Activated T-helper 1 cell treated with Interleukin-2 at 50 U/mL for 16 hours (primary cell): ENCODE data around the gene AADACL3.
"Not testable (repeated sequence)": the region's sequence is repeated elsewhere in the genome, so short reads cannot be mapped to it uniquely, and the experiment has no call there.

ENCODE experiments used
- DNase-seq: peaks from one replicate; pipeline ENCODE4 v3.0.0-alpha.2; 2020; ENCODE audit warnings: low read depth

The AADACL3 gene, protein sequence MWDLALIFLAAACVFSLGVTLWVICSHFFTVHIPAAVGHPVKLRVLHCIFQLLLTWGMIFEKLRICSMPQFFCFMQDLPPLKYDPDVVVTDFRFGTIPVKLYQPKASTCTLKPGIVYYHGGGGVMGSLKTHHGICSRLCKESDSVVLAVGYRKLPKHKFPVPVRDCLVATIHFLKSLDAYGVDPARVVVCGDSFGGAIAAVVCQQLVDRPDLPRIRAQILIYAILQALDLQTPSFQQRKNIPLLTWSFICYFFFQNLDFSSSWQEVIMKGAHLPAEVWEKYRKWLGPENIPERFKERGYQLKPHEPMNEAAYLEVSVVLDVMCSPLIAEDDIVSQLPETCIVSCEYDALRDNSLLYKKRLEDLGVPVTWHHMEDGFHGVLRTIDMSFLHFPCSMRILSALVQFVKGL

GRCh38 chr1:12715896-12716437 lies at the start of gene AADACL3:
AADACL3 (plus strand) TSS chr1:12716110; CDS start chr1:12716177, 67 bp downstream.
- DNase-seq, result no peak

DNA sequence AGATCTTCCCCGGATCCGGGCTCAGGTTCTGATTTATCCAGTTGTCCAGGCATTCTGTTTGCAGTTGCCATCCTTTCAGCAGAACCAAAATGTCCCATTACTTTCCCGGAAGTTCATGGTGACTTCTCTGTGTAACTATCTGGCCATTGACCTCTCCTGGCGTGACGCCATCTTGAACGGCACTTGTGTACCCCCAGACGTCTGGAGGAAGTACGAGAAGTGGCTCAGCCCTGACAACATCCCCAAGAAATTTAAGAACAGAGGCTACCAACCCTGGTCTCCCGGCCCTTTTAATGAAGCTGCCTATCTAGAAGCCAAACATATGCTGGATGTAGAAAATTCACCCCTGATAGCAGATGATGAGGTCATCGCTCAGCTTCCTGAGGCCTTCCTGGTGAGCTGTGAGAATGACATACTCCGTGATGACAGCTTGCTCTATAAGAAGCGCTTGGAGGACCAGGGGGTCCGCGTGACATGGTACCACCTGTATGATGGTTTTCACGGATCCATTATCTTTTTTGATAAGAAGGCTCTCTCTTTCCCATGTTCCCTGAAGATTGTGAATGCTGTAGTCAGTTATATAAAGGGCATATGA lies 49.7 kb upstream of the AADACL3 start:
- no peak for DNase-seq

GRCh38 chr1:12669529-12670068 lies 46.3 kb upstream of the AADACL3 start:
- DNase-seq, result no peak

DNA sequence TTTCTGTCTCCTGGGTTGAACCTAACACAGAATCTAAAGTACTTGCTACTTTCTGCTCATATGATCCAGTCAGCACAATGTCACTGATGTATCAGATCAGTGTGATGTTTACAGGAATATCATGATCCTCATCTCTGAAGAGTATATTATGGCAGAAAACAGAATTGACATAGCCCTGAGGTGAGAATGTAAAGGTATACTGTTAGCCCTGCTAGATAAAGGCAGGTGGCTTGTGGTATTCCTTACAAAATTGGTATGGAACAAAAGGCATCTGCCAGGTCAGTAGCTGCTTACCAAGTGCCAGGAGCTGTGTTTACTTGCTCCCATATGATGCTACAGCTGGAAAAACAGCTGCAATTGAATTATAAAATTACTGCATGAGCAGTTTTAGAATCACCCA lies 41.6 kb upstream of the AADACL3 start:
- no peak for DNase-seq

DNA sequence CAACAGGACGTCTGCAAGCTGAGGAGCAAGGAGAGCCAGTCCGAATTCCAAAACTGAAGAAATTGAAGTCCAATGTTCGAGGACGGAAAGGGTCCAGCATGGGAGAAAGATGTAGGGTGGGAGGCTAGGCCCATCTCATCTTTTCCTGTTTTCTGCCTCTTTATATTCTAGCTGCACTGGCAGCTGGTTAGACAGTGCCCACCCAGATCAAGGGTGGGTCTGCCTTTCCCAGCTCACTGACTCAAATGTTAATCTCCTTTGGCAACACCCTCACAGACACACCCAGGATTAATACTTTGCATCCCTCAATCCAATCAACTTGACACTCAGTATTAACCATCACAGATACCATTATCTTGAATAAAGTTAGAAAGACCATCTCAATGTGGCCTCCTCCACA lies 39.8 kb upstream of the AADACL3 start:
- not testable (repeated sequence) for DNase-seq

DNA sequence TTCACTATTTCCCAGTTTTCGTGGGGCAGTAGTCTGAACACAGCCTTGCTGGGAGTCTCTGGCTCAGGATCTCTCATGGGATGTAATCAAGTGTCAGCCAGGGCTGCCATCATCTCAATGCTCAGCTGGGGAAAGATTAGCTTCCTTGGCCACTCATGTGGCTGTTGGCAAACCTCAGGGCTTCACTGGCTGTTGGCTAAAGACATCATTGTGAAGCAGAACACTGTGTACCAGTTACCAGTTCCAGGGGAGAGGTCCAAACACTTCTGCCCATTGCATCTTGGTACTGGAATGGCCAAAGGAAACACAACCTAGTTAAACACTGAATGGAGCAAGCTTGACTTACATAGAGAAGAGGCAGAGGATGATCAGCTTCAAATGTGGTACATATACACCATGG lies 38.3 kb upstream of the AADACL3 start:
- DNase-seq, result no peak

GRCh38 chr1:12678350-12678749 lies 37.6 kb upstream of the AADACL3 start:
- no peak for DNase-seq

GRCh38 chr1:12678820-12679219 lies 37.1 kb upstream of the AADACL3 start:
- no peak for DNase-seq

DNA sequence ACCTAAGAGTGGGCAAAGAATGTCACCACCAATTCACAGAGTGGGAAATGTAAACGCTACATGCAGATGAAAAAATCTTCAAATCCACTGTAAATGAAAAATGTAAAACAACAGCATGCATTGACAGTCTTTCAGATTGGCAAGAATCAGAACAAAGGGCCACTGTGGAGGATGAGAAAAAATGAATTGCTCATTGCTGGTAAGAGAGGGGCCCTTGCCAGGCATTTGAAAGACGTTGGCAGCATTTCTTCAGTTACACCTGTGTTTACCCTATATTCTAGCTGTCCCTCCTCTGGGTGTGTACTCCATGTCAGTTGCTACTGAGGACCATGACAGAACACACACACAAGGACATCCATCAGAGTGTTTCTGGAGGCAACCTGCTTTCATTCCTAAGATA lies 25.8 kb upstream of the AADACL3 start:
- DNase-seq, result no peak

DNA sequence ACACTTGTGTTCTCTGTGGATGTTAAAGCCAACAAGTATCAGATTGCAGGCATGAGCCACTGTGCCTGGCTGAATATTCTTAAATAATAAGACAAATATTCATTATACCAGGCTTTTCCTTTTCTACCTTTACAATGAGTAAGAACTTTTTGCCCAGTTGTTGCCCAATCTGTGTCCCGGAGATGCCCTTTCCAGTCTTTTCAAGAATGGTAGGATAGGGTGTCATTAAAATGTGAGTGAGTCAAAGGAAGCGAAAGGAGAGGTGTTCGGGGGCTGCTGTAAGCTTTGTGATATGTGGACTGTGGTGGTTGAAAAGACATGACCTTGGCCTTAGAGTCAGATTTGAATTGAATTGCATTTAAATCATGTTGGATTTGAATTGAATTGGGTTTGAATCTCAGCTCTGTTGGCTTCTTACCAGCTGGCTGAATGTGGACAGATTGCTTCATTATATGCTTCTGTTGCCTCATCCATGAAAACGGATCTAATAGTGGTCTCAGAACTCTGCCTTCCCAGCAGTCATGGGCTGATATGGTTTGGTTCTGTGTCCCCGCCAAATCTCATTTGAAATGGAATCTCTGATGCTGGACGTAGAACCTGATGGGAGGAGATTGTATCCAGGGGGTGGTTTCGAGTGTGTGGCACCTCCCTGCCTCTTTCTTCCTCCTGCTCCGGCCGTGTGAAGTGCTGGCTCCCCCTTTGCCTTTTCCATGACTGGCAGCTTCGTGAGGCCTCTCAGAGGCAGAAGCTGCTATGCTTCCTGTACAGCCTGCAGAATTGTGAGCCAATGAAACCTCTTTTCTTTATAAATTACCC lies 22.7 kb upstream of the AADACL3 start:
- DNase-seq, result no peak

DNA sequence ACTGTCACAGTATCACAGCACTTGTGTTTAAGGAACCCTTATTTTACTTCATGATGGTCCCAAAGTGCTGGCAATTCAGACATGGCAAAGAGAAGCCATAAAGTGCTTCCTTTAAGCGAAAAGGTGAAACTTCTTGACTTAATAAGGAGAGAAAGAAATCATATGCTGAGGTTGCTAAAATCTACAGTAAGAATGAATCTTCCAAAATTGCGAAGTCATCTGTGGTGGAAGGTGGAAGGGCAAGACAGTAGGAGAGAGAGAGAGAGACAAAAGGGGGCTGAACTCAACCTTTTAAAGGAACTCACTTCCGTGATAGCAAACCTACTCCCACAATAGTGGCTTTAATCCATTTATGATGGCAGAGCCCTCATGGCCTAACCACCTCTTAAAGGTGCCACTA lies 19.3 kb upstream of the AADACL3 start:
- no peak for DNase-seq

DNA sequence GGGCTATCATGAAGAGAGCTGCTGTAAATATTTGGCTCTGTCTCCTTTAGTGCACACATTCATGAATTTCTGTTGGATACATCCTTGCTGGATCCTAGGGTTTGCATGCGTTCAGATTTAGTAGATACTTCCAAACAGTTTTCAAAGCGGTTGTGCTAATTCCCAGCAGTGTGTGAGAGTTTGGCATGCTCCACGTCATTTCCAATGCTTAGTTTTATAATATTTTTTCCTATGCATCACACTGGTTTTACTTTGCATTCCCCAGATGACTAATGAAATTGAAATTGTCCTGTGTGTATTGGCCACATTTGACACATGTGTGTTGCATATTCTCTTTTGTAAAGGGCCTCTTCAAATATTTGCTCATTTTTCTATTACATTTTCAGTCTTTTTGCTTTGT lies 18.5 kb upstream of the AADACL3 start:
- DNase-seq, result no peak

GRCh38 chr1:12703821-12704451 lies 12.0 kb upstream of the AADACL3 start:
- DNase-seq, result no peak

DNA sequence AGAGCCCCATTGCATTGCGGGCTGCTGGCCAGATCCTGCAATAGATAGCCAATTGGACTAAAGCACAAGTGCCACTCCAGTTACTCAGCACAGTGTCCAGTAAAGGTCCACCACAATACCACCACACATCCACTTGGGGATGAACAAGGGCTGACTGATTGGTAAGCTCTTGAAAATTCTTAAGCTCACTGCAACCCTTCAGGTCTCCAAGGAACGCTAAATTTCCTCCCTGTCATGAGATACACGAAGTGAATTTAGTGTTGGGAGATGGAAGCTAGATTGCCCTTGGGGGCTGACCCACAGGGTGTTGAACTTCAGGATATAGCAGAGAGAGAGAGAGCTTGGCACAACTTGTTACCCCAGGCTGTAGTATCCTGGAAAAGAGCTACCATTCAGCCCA lies 9.8 kb upstream of the AADACL3 start:
- no peak for DNase-seq

GRCh38 chr1:12708396-12709090 lies 7.4 kb upstream of the AADACL3 start:
- DNase-seq, result no peak

DNA sequence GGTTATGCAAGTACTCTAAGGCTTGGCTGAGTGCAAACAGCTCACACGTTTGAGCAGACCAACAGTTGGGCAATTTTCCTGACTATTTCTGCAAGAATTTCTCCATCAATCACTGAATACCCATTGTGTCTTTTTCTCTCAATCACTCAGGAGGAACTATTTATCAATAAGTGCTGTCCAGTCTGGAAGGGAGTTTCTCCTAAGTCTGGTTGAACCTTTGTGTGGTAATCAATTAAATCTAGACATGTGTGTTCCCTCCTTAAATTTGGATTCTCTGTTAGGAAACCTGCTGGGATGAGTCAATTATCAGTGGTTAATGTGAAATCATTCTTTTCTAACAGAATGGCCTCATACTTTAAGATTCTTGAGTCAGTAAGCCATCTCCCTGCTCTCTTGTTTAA lies 6.8 kb upstream of the AADACL3 start:
- DNase-seq, result no peak

DNA sequence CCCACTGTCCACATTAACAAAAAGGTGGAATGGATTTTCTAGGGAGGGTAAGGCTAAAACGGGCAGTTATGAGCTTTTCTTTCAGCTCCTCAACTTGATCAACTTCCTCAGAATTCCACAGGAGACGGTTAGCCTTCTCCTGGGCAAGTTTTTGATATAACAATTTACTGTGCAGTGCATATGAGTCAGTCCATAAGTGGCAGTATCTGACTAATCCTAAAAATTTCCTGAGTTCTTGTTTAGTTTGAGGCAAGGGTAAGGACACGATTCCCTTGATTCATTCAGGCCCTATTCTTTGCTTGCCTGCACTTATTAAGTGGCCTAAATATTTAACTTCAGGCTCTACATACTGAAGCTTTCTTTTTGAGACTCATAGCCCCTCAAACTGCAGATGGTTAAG lies 6.2 kb upstream of the AADACL3 start:
- no peak for DNase-seq

DNA sequence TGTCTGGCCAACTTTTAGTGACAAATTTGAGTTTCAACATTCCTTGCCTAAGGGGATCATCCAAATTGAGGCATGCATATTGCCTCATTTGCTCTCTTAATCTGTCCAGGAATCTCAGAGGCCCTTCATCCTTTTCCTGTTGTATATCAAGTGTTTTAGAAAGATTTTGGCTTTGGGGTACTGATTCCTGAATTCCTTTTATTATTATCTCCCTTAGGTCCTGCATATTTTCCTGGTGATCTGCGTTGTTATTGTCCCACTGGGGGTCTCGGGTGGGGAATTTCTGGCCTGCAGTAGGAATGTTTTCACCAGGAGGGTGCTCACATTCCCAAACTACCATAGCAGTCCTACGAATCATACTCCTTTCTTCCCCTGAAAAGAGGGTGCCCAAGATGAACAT lies 4.4 kb upstream of the AADACL3 start:
- DNase-seq, result no peak

DNA sequence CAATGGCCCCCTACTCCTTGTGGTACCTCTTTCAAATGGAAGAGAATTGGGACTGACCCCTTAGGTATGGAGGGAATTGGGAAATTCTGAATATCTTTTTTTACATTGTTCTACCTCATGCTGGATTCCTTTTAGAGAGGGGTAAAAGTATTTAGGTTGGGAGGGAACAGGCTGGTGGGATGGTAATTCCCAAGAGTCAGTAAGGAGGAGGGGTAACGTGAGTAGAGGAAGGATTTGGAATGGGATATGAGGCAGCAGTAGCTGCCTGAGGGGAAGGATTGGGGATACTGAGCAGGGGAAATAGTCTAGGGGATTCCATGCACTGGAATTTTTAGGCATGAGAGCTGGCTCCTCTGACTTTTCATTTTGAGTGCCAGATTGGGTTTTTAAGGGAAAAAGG lies 3.8 kb upstream of the AADACL3 start:
- no peak for DNase-seq

DNA sequence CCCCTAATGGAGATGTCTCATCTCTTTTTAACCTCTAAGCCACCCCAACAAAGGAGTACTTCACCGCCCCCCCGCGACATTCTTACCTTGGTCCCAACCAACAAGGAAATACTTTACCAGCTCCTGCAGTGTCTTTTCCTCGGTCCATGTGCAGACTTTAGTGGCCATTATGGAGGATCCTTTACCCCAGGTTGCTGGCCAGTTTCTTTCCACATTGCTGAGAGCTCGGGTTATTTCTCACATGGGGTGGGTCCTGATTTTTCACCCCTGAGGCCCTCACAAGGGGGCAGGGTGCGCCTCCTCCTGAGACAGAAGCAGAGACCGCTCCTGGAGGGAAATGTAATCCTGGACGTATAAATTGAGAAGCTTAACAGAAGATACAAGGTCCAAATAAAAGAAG lies 3.0 kb upstream of the AADACL3 start:
- no peak for DNase-seq

DNA sequence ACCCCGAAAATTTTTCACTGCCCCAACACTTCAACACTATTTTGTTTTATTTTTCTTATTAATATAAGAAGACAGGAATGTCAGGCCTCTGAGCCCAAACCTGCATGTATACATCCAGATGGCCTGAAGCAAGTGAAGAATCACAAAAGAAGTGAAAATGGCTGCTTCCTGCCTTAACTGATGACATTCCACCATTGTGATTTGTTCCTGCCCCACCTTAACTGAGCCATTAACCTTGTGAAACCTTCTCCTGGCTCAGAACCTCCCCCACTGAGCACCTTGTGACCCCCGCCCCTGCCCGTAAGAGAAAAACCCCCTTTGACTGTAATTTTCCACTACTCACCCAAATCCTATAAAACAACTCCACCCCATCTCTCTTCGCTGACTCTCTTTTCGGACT lies 2.3 kb upstream of the AADACL3 start:
- not testable (repeated sequence) for DNase-seq
